B cell (primary cell): ENCODE data around the gene PRODH.

Experiments
- EZH2 ChIP-seq: IDR thresholded peaks from 2 replicates; pipeline ENCODE4 v1.6.1; 2012; ENCODE audit warnings: borderline replicate concordance, low read depth, mild to moderate bottlenecking, moderate library complexity, low read length; ENCODE audit not compliant: insufficient read depth, poor library complexity, severe bottlenecking
- TF ChIP-seq, protein P1 (sequence below): fragments of 200-600 bp; IDR thresholded peaks from one replicate; pipeline ENCODE4 v1.8.0; 2022; ENCODE audit warnings: antibody characterized with exemption, mild to moderate bottlenecking

DNA sequence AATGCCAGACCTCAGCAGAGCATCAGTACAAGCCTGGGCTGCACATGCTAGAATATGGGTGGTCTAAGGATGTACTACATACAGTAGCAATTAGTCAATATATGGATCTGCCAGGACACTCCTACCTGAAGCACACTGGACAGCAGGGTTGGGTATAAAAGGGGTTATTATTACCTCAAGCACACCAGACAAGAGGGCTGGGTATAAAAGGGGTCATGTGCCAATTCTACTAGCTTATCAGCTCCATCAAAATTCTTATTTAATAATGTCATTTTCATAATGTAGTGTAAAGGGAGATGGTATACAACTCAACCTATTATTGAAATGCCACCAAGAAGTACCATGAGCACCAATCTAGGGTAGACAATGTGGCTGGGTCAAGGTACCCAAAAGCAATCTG is 44.7 kb upstream of the PRODH start:
- TF ChIP-seq, protein P1, sequence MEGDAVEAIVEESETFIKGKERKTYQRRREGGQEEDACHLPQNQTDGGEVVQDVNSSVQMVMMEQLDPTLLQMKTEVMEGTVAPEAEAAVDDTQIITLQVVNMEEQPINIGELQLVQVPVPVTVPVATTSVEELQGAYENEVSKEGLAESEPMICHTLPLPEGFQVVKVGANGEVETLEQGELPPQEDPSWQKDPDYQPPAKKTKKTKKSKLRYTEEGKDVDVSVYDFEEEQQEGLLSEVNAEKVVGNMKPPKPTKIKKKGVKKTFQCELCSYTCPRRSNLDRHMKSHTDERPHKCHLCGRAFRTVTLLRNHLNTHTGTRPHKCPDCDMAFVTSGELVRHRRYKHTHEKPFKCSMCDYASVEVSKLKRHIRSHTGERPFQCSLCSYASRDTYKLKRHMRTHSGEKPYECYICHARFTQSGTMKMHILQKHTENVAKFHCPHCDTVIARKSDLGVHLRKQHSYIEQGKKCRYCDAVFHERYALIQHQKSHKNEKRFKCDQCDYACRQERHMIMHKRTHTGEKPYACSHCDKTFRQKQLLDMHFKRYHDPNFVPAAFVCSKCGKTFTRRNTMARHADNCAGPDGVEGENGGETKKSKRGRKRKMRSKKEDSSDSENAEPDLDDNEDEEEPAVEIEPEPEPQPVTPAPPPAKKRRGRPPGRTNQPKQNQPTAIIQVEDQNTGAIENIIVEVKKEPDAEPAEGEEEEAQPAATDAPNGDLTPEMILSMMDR: no peak
- no peak for TF ChIP-seq EZH2
